AG09309 (cell line): ENCODE measurements around the gene KLHL33.

Experiments used
- DNase-seq: peaks from one replicate; pipeline ENCODE4 v3.0.0-alpha.2; 2010; ENCODE audit warnings: low read depth
- H3K4me3 ChIP-seq: 2 replicates; pipeline ENCODE4 v1.5.1; 2011; ENCODE audit warnings: mild to moderate bottlenecking, low read depth, low read length, moderate library complexity; ENCODE audit not compliant: control insufficient read depth
- CTCF ChIP-seq: IDR thresholded peaks from 2 replicates; pipeline ENCODE4 v1.5.1; 2011; ENCODE audit warnings: mild to moderate bottlenecking, low read depth, low read length, inconsistent platforms; ENCODE audit not compliant: insufficient read depth, control insufficient read depth; ENCODE audit errors: missing control alignments

KLHL33 gene

GRCh38 chr14:20380681-20381080, 55.3 kb downstream of the KLHL33 start:
- TF ChIP-seq CTCF, result no peak
- H3K4me3 ChIP-seq, result no peak overlapping the region

GRCh38 chr14:20379743-20380142, 56.2 kb downstream of the KLHL33 start:
- TF ChIP-seq CTCF, result no peak
- no peak overlapping the region for H3K4me3 ChIP-seq
- DNase-seq, result no peak

More at GRCh38 chr14:20380681-20381080, 55.3 kb downstream of the KLHL33 start:
- DNase-seq, result no peak

- no peak for DNase-seq
- H3K4me3 ChIP-seq, result no peak overlapping the region
- TF ChIP-seq CTCF, result no peak
Measured at GRCh38 chr14:20377171-20377570, 58.8 kb downstream of the KLHL33 start.

GRCh38 chr14:20376071-20376588, 59.8 kb downstream of the KLHL33 start:
- no peak for DNase-seq
- no peak for TF ChIP-seq CTCF
- H3K4me3 ChIP-seq, result no peak overlapping the region
